AG08395 (cell line): ENCODE measurements around the gene MLF2.
"Not testable (repeated sequence)": the region's sequence is repeated elsewhere in the genome, so short reads cannot be mapped to it uniquely, and the experiment has no call there.

Source experiments
- DNase-seq: peaks from one replicate; pipeline ENCODE4 v3.0.0; 2012; ENCODE audit warnings: mixed read lengths, low spot score

MLF2 gene

GRCh38 chr12:6765048-6765633 lies 12.2 kb upstream of the MLF2 start:
- DNase-seq, result no peak

- DNase-seq, result peak; percentile 98
These were observed 11.3 kb upstream of the MLF2 start for GRCh38 chr12:6764011-6764828.

- no peak for DNase-seq
These were observed 10.4 kb upstream of the MLF2 start for GRCh38 chr12:6763380-6763779.

- DNase-seq, result no peak
These were observed 6.8 kb upstream of the MLF2 start for GRCh38 chr12:6759741-6760140.

- no peak for DNase-seq
These were observed 5.7 kb upstream of the MLF2 start for GRCh38 chr12:6758506-6759095.

- no peak for DNase-seq
These were observed 4.2 kb upstream of the MLF2 start for GRCh38 chr12:6757028-6757690.

- no peak for DNase-seq
These were observed 1.5 kb upstream of the MLF2 start for GRCh38 chr12:6754411-6754810.

- DNase-seq, result no peak
These were observed 923 bp upstream of the MLF2 start for GRCh38 chr12:6753772-6754356.

GRCh38 chr12:6752167-6752920 lies 597 bp downstream of the MLF2 start:
- peak; percentile 67 for DNase-seq

GRCh38 chr12:6751767-6752166 lies 1.2 kb downstream of the MLF2 start:
- DNase-seq, result no peak

- DNase-seq, result no peak
These were observed 2.4 kb downstream of the MLF2 start for GRCh38 chr12:6750506-6750905.

GRCh38 chr12:6748761-6749160 lies 4.2 kb downstream of the MLF2 start:
- no peak for DNase-seq

GRCh38 chr12:6747216-6747615 lies 5.7 kb downstream of the MLF2 start:
- DNase-seq, result no peak

GRCh38 chr12:6745741-6746525 lies 7.0 kb downstream of the MLF2 start:
- DNase-seq, result no peak

- DNase-seq, result not testable (repeated sequence)
These were observed 9.6 kb downstream of the MLF2 start for GRCh38 chr12:6743300-6743699.

GRCh38 chr12:6742834-6743233 lies 10.1 kb downstream of the MLF2 start:
- no peak for DNase-seq

GRCh38 chr12:6742080-6742479 lies 10.9 kb downstream of the MLF2 start:
- DNase-seq, result not testable (repeated sequence)

- DNase-seq, result no peak
These were observed 16.2 kb downstream of the MLF2 start for GRCh38 chr12:6736754-6737153.

GRCh38 chr12:6735448-6736191 lies 17.3 kb downstream of the MLF2 start:
- peak; percentile 69 for DNase-seq
